MCF 10A (cell line): ENCODE data around the gene CAMK1D. TPM values are rescaled to one million over a fixed set of nuclear protein-coding genes. Genes with fewer than 3 reads are reported as not detected.

ENCODE experiments used
- BruUV-seq: library from RNA; stranded (reverse); fragments of 400-500 nt; replicated peaks from 2 replicates; lab custom pipeline; 2021; lab: Mats Ljungman, UMichigan
- CTCF ChIA-PET: fragments of 300-600 bp; sonication (Branson Sonifier 250); formaldehyde crosslinking; extraction: SDS; loops from one replicate; lab custom pipeline; 2021; ENCODE audit warnings: antibody characterized with exemption, inconsistent platforms; lab: Yijun Ruan, JAX
- POLR2A ChIA-PET: fragments of 300-600, 350-650 bp; sonication (Branson Sonifier 250); formaldehyde crosslinking; extraction: SDS; loops from one replicate; lab custom pipeline; 2020; ENCODE audit warnings: antibody characterized with exemption, inconsistent platforms; lab: Yijun Ruan, JAX
- DNase-seq: peaks from one replicate; pipeline ENCODE4 v3.0.0-alpha.2; 2018; ENCODE audit not compliant: unreplicated experiment
- H3K27ac Mint-ChIP-seq: one replicate; pipeline ENCODE4 v1.8.0; 2022; ENCODE audit warnings: mild to moderate bottlenecking, low read depth, mixed read lengths; ENCODE audit not compliant: unreplicated experiment
- H3K27me3 Mint-ChIP-seq: one replicate; pipeline ENCODE4 v1.8.0; 2022; ENCODE audit warnings: mixed read lengths; ENCODE audit not compliant: insufficient read depth, unreplicated experiment
- H3K36me3 Mint-ChIP-seq: one replicate; pipeline ENCODE4 v1.8.0; 2022; ENCODE audit warnings: mild to moderate bottlenecking, moderate library complexity, mixed read lengths; ENCODE audit not compliant: insufficient read depth, unreplicated experiment
- H3K4me1 Mint-ChIP-seq: one replicate; pipeline ENCODE4 v1.8.0; 2022; ENCODE audit warnings: mixed read lengths; ENCODE audit not compliant: insufficient read depth, unreplicated experiment
- H3K4me3 Mint-ChIP-seq: one replicate; pipeline ENCODE4 v1.8.0; 2022; ENCODE audit warnings: mild to moderate bottlenecking, moderate library complexity, mixed read lengths; ENCODE audit not compliant: unreplicated experiment
- H3K9me3 Mint-ChIP-seq: one replicate; pipeline ENCODE4 v1.8.0; 2022; ENCODE audit warnings: mixed read lengths; ENCODE audit not compliant: unreplicated experiment
- intact Hi-C: fragments of 100-400 bp; cut with micrococcal nuclease; formaldehyde crosslinking; loops from 2 replicates; pipeline ENCODE4 v1.14.1; 2022
- total RNA-seq: library from RNA; stranded (reverse); gene quantifications from 2 replicates; pipeline ENCODE4 v1.2.3, GENCODE V29; 2022
- TF ChIP-seq, protein P1 (sequence below): fragments of 200-600 bp; IDR thresholded peaks from one replicate; pipeline ENCODE4 v1.8.0; 2022; ENCODE audit warnings: antibody characterized with exemption, mild to moderate bottlenecking; ENCODE audit not compliant: unreplicated experiment

CAMK1D gene
- total RNA-seq, 1 experiment from 2014 or later, result 1.7 TPM

DNA sequence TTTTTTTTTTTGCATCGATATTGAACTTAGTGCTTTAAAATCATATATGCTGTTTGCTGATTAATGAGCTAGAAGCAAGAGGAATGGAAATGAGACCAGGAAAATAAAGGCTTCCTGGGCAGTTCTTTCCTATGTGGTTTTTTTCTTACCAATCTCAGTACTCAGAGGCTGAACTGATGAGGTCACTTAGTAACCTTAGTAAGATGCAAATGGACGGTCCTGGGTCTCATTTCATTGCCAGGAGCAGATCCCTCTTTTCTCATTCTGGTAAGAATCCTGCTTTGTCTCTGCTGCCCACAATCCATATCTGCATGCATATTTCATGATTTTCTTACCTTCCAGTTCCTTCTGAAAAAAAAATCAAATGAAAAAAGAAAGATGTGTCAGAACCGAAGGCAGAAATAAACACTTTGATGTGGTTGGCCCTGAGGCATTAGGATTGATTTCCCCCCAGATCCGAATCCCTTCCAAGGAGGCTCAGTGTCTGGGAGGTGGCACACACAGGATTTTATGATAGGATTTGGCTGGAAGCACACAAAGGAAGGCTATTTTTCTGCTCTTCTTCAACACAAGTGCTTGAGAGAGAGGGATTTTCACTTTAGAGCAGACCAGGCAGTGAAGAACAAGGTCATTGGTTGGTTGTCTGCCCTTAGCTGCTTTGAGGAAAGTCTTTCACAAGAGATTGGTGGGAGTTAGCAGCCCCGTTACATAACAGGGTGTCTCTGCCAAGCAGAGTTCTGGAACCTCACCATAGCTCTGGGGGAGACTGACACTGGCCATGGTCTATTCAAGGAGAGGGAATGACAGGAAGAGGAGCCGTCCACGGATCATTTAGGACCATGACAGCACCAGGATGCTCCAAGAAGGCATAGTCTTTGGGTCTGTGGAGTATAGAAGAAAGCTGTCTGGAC, 150.0 kb downstream of the CAMK1D start:
- ChIA-PET CTCF (interaction anchor here (0.6 to 0.7 kb wide), 3 partner anchors 14 to 234 kb away, joined by 3 to 4 read pairs (median 4); no protein-coding TSS in a partner anchor), POLR2A (interaction anchor here (0.7 kb wide), 1 partner anchor 17 kb away, joined by 3 read pairs; no protein-coding TSS in a partner anchor)
- Mint-ChIP-seq H3K4me3 (no peak overlapping the region), H3K27me3 (peaks cover 10% of the 10 kb centered on the region), H3K36me3 (no peaks in the 10 kb centered on the region), H3K27ac (no peak overlapping the region), H3K4me1 (peaks cover 7% of the 10 kb centered on the region), H3K9me3 (no peaks in the 10 kb centered on the region)
- no peak for DNase-seq
- intact Hi-C loops, result no loop called here
- TF ChIP-seq, protein P1, sequence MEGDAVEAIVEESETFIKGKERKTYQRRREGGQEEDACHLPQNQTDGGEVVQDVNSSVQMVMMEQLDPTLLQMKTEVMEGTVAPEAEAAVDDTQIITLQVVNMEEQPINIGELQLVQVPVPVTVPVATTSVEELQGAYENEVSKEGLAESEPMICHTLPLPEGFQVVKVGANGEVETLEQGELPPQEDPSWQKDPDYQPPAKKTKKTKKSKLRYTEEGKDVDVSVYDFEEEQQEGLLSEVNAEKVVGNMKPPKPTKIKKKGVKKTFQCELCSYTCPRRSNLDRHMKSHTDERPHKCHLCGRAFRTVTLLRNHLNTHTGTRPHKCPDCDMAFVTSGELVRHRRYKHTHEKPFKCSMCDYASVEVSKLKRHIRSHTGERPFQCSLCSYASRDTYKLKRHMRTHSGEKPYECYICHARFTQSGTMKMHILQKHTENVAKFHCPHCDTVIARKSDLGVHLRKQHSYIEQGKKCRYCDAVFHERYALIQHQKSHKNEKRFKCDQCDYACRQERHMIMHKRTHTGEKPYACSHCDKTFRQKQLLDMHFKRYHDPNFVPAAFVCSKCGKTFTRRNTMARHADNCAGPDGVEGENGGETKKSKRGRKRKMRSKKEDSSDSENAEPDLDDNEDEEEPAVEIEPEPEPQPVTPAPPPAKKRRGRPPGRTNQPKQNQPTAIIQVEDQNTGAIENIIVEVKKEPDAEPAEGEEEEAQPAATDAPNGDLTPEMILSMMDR, result no peak
- no TSS peak for BruUV-seq

- TF ChIP-seq, protein P1, result no peak
- no peaks in the 10 kb centered on the region for H3K36me3 Mint-ChIP-seq
- no peaks in the 10 kb centered on the region for H3K9me3 Mint-ChIP-seq
- H3K4me3 Mint-ChIP-seq, result no peak overlapping the region
- H3K4me1 Mint-ChIP-seq, result peaks cover 7% of the 10 kb centered on the region
- H3K27ac Mint-ChIP-seq, result no peak overlapping the region
- BruUV-seq, result no TSS peak
- DNase-seq, result peak; percentile 54
- POLR2A ChIA-PET, result no interaction called here
- CTCF ChIA-PET, result interaction anchor here (0.6 to 0.7 kb wide), 2 partner anchors 16 to 84 kb away, joined by 3 to 6 read pairs; no protein-coding TSS in a partner anchor
- H3K27me3 Mint-ChIP-seq, result peaks cover 10% of the 10 kb centered on the region
- intact Hi-C loops, result no loop called here
Observed at GRCh38 chr10:12500381-12501303, 151.3 kb downstream of the CAMK1D start.

GRCh38 chr10:12501324-12501723, 152.0 kb downstream of the CAMK1D start:
- TF ChIP-seq, protein P1, result no peak
- no peaks in the 10 kb centered on the region for H3K9me3 Mint-ChIP-seq
- intact Hi-C loops, result no loop called here
- ChIA-PET POLR2A (no interaction called here), CTCF (interaction anchor here (0.6 kb wide), 1 partner anchor 83 kb away, joined by 6 read pairs; no protein-coding TSS in a partner anchor)
- no peak overlapping the region for H3K4me3 Mint-ChIP-seq
- no peaks in the 10 kb centered on the region for H3K36me3 Mint-ChIP-seq
- no peak overlapping the region for H3K27ac Mint-ChIP-seq
- no TSS peak for BruUV-seq
- no peak for DNase-seq
- peaks cover 10% of the 10 kb centered on the region for H3K27me3 Mint-ChIP-seq
- H3K4me1 Mint-ChIP-seq, result peaks cover 7% of the 10 kb centered on the region
